Activated naive CD8-positive, alpha-beta T cell treated with anti-CD3 and anti-CD28 coated beads, Interleukin-2, amount 10 ng/mL, durations not matched to agents 7 days and 5 days (primary cell): Measurements from ENCODE around the gene STAB1. TPM values are rescaled to one million over a fixed set of nuclear protein-coding genes. Genes with fewer than 3 reads are reported as not detected.

Experiments used
- ATAC-seq: fragments of 150-1000 bp; cut with Tn5 transposase; one replicate; pipeline ENCODE4 v1.10.0; 2021; ENCODE audit warnings: low read depth, moderate library complexity
- POLR2A ChIA-PET: fragments of 350-600 bp; sonication (Branson Sonifier 250); formaldehyde crosslinking; loops from one replicate; lab custom pipeline; 2021; ENCODE audit warnings: antibody characterized with exemption; lab: Charles Lee
- DNase-seq: peaks from one replicate; pipeline ENCODE4 v3.0.0; 2021
- H3K27ac Mint-ChIP-seq: one replicate; pipeline ENCODE4 v1.8.0; 2022; ENCODE audit warnings: mild to moderate bottlenecking, mixed read lengths
- H3K27me3 Mint-ChIP-seq: one replicate; pipeline ENCODE4 v1.8.0; 2022; ENCODE audit warnings: mild to moderate bottlenecking, moderate library complexity, mixed read lengths
- H3K36me3 Mint-ChIP-seq: one replicate; pipeline ENCODE4 v1.8.0; 2021; ENCODE audit warnings: mild to moderate bottlenecking, mixed read lengths
- H3K4me1 Mint-ChIP-seq: one replicate; pipeline ENCODE4 v1.8.0; 2021; ENCODE audit warnings: mixed read lengths
- H3K4me3 Mint-ChIP-seq: one replicate; pipeline ENCODE4 v1.8.0; 2022; ENCODE audit warnings: mild to moderate bottlenecking, moderate library complexity, mixed read lengths
- H3K9me3 Mint-ChIP-seq: one replicate; pipeline ENCODE4 v1.8.0; 2021; ENCODE audit warnings: mixed read lengths
- total RNA-seq, 2 experiments: library from RNA; stranded (reverse); gene quantifications; one replicate each; pipeline ENCODE4 v1.2.3, GENCODE V29; 2021

STAB1 gene
- total RNA-seq, 2 experiments from 2014 or later = 10.5 to 13.0 TPM

DNA sequence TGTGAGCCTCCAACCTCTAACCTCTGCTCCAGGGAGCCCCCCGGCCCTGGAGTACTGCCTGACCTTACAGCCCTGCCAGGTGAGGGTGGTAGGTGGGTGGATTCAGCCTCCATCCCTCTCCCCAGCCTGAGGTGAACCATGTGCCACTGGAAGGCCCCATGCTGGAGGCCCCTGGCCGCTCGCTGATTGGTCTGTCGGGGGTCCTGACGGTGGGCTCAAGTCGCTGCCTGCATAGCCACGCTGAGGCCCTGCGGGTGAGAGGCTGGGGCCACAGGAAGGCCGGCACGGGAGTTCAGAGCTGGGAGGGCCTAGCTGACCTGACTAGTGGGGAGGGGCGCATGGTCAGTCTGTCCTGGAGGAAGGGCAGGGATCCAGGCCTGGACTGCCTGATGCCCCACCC is 19.4 kb downstream of the STAB1 start:
- POLR2A ChIA-PET = no interaction called here

DNA sequence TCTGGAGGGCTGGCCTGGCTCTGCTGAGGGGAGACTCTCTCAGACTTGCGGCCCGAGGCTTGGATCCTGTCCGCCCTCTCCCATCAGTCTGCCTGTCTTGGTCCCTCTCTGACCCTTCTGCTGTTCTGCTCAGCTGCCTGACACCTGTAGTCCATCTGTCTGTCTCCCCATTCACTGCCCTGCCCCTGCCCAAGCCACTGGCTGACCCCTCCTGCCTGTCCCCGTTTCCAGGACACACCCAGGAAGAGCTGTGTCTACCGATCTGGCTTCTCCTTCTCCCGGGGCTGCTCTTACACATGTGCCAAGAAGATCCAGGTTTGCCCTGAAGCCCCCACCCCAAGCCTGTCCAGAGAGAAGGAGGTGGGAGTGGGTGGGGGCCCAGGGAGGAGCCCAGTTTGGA is 20.1 kb downstream of the STAB1 start:
- no peak for DNase-seq
- H3K4me1 Mint-ChIP-seq = no peaks in the 10 kb centered on the region
- no peaks in the 10 kb centered on the region for H3K36me3 Mint-ChIP-seq
- peaks cover 2% of the 10 kb centered on the region for H3K27me3 Mint-ChIP-seq
- POLR2A ChIA-PET = no interaction called here
- H3K4me3 Mint-ChIP-seq = no peak overlapping the region
- no peak for ATAC-seq
- no peaks in the 10 kb centered on the region for H3K9me3 Mint-ChIP-seq
- H3K27ac Mint-ChIP-seq = no peak overlapping the region

More for the DNA sequence above, 19.4 kb downstream of the STAB1 start:
- Mint-ChIP-seq H3K27ac (no peak overlapping the region), H3K9me3 (no peaks in the 10 kb centered on the region), H3K4me3 (no peak overlapping the region), H3K27me3 (peaks cover 2% of the 10 kb centered on the region), H3K4me1 (no peaks in the 10 kb centered on the region), H3K36me3 (no peaks in the 10 kb centered on the region)
- DNase-seq (no peak), ATAC-seq (no peak)

DNA sequence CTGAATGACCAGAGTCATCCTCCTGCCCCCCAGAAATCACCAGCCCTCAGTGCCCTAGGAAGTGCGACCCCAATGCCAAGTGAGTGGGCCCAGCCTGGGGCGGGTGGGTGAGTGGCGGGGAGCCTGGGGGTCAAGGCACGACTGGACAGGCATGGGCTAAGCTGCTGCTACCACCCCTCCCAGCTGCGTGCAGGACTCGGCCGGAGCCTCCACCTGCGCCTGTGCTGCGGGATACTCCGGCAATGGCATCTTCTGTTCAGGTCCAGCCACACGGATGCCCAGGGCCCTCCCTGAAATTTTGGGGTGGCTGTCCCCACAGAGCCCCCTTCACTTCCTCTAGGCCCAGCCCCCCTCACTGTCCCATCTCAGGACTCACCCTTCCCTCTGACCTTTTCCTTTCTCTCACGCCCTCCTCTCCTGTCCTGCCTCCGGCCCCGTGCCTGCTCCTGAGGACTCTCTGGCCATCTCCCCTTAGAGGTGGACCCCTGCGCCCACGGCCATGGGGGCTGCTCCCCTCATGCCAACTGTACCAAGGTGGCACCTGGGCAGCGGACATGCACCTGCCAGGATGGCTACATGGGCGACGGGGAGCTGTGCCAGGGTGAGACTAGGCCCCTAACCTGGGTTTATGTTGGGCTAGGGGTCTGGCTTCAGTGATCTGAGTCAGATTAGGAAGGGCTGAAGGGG is 21.5 kb downstream of the STAB1 start:
- peak overlapping the region; percentile 19 for H3K27ac Mint-ChIP-seq
- H3K36me3 Mint-ChIP-seq = no peaks in the 10 kb centered on the region
- no peaks in the 10 kb centered on the region for H3K4me1 Mint-ChIP-seq
- H3K4me3 Mint-ChIP-seq = no peak overlapping the region
- no peaks in the 10 kb centered on the region for H3K9me3 Mint-ChIP-seq
- no peak for ATAC-seq
- peaks cover 2% of the 10 kb centered on the region for H3K27me3 Mint-ChIP-seq
- DNase-seq = no peak
- POLR2A ChIA-PET = no interaction called here

DNA sequence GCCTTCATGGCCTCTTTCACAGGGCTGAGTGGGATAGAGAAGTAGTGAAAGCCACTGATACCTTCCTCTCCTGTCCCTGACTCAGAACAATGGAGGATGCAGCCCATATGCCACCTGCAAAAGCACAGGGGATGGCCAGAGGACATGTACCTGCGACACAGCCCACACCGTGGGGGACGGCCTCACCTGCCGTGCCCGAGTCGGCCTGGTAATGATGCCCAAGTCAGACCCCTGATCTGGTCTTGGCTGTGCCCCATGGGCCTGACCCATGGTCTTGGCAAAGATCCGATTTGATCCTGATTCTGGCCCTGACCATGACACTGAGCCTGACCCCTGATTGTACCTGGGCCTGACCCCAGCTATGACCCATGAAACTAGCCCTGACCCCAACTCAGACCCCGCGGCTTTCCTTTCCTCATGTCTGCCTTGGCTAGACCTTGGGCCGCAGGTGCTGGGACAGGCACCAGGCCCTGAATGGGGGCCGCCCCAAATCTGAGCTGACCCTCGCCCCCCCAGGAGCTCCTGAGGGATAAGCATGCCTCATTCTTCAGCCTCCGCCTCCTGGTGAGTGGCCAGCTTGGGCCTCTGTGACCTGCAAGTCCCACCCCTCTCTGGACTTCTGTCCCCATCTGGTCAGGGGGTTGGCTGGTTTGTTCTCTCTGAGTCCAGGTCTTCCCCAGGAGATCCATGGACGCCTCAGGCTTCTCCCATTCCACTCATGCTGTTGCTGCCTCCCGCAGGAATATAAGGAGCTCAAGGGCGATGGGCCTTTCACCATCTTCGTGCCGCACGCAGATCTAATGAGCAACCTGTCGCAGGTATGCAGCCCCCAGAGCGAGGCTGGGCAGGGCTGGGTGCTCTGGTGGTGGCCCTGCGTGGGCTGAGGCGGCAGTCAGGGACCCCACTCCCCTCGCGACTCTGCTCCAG is 22.9 kb downstream of the STAB1 start:
- H3K9me3 Mint-ChIP-seq = no peaks in the 10 kb centered on the region
- no peak overlapping the region for H3K4me3 Mint-ChIP-seq
- H3K27me3 Mint-ChIP-seq = no peaks in the 10 kb centered on the region
- H3K36me3 Mint-ChIP-seq = no peaks in the 10 kb centered on the region
- POLR2A ChIA-PET = no interaction called here
- no peak for DNase-seq
- no peak overlapping the region for H3K27ac Mint-ChIP-seq
- no peak for ATAC-seq
- no peaks in the 10 kb centered on the region for H3K4me1 Mint-ChIP-seq

DNA sequence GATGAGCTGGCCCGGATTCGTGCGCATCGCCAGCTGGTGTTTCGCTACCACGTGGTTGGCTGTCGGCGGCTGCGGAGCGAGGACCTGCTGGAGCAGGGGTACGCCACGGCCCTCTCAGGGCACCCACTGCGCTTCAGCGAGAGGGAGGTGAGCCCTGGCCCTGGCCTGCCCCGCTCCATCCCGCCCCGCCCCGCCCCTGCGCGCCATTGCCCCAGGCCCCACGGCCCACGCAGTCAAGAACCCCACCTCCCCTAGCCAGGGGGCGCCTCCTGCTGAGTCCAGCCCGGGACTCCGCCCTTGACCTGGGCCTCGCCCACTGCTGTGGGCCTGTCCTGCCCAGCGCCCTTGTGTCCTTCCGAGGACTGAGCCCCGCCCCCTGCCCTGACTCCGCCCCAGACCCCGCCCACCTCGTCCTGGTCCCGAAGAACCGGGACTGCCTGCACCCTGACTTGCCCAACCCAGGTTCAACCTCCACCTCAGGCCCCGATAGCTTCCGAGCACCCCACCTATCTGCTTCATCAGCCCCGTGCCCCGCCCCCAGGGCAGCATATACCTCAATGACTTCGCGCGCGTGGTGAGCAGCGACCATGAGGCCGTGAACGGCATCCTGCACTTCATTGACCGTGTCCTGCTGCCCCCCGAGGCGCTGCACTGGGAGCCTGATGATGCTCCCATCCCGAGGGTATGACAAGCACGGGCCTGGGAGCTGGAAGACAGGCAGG is 23.7 kb downstream of the STAB1 start:
- H3K27me3 Mint-ChIP-seq = no peaks in the 10 kb centered on the region
- no peak overlapping the region for H3K4me3 Mint-ChIP-seq
- H3K36me3 Mint-ChIP-seq = no peaks in the 10 kb centered on the region
- DNase-seq (no peak), ATAC-seq (no peak)
- POLR2A ChIA-PET = no interaction called here
- no peak overlapping the region for H3K27ac Mint-ChIP-seq
- H3K4me1 Mint-ChIP-seq = no peaks in the 10 kb centered on the region
- H3K9me3 Mint-ChIP-seq = no peaks in the 10 kb centered on the region

DNA sequence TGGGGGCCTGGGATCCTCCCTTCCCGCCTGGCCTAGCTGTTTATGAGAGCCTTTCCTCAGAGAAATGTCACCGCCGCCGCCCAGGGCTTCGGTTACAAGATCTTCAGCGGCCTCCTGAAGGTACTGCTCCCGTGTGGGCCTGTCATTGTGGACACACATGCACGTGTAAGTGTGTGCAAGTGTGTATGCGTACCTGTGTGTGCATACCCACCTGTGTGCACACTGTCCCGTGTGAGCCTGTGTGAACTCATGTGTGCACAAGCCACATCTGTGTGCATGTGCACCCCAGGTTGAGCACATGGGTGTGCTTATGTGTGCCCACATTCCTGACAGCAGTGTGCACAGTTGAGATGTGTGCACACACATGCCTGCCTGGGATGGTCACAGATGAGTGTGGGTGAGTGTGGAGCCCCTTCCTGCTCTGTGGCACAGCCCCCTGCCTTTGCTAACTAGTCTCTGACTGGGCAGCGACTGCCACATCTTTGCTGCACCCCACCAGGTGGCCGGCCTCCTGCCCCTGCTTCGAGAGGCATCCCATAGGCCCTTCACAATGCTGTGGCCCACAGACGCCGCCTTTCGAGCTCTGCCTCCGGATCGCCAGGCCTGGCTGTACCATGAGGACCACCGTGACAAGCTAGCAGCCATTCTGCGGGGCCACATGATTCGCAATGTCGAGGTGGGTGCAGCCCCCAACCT is 24.5 kb downstream of the STAB1 start:
- Mint-ChIP-seq H3K27me3 (no peaks in the 10 kb centered on the region), H3K36me3 (peaks cover 3% of the 10 kb centered on the region)

DNA sequence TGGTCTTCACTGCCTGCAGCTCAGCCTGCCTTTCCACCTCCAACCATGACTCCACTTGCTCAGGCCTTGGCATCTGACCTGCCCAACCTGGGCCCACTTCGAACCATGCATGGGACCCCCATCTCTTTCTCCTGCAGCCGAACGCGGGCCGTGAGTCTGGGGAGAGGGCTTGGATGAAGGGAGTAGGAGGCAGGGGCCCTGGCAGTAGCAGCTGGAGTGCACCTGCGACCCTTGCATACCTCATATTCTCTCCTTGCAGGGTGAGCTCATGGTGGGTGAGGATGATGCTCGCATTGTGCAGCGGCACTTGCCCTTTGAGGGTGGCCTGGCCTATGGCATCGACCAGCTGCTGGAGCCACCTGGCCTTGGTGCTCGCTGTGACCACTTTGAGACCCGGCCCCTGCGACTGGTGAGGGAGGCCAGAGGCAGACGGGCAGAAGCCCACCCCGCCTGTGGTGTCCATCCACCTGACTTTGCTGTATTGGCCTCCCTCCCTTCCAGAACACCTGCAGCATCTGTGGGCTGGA is 25.1 kb downstream of the STAB1 start:
- DNase-seq (no peak), ATAC-seq (no peak)
- Mint-ChIP-seq H3K4me3 (no peak overlapping the region), H3K27ac (no peak overlapping the region), H3K27me3 (no peaks in the 10 kb centered on the region), H3K36me3 (peaks cover 3% of the 10 kb centered on the region), H3K4me1 (no peaks in the 10 kb centered on the region), H3K9me3 (no peaks in the 10 kb centered on the region)
- POLR2A ChIA-PET = no interaction called here

More for the DNA sequence above, 24.5 kb downstream of the STAB1 start:
- H3K4me1 Mint-ChIP-seq = no peaks in the 10 kb centered on the region
- H3K27ac Mint-ChIP-seq = no peak overlapping the region
- POLR2A ChIA-PET = no interaction called here
- no peak overlapping the region for H3K4me3 Mint-ChIP-seq
- DNase-seq = no peak
- H3K9me3 Mint-ChIP-seq = no peaks in the 10 kb centered on the region
- no peak for ATAC-seq

DNA sequence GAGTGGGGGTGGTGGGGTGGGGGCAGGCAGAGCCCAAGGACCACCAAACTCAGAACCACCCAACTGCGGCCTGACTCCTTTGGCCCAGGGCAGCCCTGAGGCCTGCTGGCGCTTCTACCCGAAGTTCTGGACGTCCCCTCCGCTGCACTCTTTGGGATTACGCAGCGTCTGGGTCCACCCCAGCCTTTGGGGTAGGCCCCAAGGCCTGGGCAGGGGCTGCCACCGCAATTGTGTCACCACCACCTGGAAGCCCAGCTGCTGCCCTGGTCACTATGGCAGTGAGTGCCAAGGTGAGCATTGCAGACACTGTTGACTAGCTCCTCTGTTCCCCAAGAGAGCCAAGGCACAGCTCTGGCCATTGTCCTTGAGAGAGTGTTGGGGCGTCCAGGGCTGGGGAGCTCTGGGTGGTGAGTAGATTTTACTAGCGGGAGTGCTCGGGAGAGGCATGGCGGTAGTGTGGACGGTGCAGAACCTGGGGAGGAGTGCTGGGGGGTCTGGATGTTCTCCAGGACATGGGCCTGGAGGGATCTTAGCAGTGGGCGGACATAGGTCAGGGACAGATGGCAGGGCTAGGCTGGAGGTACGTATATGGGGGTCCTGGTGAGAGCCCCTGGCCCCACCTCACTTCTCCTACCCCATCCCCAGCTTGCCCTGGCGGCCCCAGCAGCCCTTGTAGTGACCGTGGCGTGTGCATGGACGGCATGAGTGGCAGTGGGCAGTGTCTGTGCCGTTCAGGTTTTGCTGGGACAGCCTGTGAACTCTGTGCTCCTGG is 25.8 kb downstream of the STAB1 start:
- POLR2A ChIA-PET = no interaction called here
- DNase-seq (no peak), ATAC-seq (no peak)
- H3K36me3 Mint-ChIP-seq = peaks cover 3% of the 10 kb centered on the region
- H3K27ac Mint-ChIP-seq = no peak overlapping the region
- H3K4me3 Mint-ChIP-seq = no peak overlapping the region
- no peaks in the 10 kb centered on the region for H3K27me3 Mint-ChIP-seq
- H3K9me3 Mint-ChIP-seq = no peaks in the 10 kb centered on the region
- H3K4me1 Mint-ChIP-seq = no peaks in the 10 kb centered on the region

DNA sequence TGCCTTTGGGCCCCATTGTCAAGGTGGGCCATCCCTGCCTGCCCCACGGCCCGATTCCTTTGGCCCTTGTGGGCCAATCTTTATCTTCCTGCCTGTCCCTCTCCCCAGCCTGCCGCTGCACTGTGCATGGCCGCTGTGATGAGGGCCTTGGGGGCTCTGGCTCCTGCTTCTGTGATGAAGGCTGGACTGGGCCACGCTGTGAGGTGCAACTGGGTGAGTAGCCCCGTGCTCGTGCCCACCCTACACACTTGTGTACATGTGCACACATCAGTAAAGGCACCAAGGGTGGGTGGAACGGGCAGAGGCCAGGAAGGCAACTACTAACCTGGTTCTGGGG is 26.3 kb downstream of the STAB1 start:
- Mint-ChIP-seq H3K27me3 (no peaks in the 10 kb centered on the region), H3K4me1 (no peaks in the 10 kb centered on the region), H3K4me3 (no peak overlapping the region), H3K27ac (no peak overlapping the region), H3K9me3 (no peaks in the 10 kb centered on the region), H3K36me3 (peaks cover 3% of the 10 kb centered on the region)
- DNase-seq = no peak
- POLR2A ChIA-PET = no interaction called here
- no peak for ATAC-seq

DNA sequence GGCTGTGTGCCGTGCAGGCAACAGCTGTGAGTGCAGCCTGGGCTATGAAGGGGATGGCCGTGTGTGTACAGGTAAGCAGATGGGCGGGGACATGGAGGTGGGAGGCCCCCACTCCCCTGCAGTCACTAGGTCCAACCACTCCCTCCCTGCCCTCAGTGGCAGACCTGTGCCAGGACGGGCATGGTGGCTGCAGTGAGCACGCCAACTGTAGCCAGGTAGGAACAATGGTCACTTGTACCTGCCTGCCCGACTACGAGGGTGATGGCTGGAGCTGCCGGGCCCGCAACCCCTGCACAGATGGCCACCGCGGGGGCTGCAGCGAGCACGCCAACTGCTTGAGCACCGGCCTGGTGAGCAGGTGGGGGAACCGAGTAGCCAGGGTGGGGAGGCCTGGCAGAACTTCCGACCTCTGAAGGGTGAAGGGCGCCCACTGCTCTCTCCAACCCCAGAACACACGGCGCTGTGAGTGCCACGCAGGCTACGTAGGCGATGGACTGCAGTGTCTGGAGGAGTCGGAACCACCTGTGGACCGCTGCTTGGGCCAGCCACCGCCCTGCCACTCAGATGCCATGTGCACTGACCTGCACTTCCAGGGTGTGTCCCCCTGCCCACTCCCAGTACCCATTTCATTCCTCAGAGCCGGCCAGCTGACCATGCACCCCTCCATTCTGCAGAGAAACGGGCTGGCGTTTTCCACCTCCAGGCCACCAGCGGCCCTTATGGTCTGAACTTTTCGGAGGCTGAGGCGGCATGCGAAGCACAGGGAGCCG is 26.9 kb downstream of the STAB1 start:
- ATAC-seq (no peak), DNase-seq (no peak)
- H3K9me3 Mint-ChIP-seq = no peaks in the 10 kb centered on the region
- no peaks in the 10 kb centered on the region for H3K27me3 Mint-ChIP-seq
- peaks cover 3% of the 10 kb centered on the region for H3K36me3 Mint-ChIP-seq
- H3K27ac Mint-ChIP-seq = no peak overlapping the region
- no peaks in the 10 kb centered on the region for H3K4me1 Mint-ChIP-seq
- POLR2A ChIA-PET = no interaction called here
- no peak overlapping the region for H3K4me3 Mint-ChIP-seq

DNA sequence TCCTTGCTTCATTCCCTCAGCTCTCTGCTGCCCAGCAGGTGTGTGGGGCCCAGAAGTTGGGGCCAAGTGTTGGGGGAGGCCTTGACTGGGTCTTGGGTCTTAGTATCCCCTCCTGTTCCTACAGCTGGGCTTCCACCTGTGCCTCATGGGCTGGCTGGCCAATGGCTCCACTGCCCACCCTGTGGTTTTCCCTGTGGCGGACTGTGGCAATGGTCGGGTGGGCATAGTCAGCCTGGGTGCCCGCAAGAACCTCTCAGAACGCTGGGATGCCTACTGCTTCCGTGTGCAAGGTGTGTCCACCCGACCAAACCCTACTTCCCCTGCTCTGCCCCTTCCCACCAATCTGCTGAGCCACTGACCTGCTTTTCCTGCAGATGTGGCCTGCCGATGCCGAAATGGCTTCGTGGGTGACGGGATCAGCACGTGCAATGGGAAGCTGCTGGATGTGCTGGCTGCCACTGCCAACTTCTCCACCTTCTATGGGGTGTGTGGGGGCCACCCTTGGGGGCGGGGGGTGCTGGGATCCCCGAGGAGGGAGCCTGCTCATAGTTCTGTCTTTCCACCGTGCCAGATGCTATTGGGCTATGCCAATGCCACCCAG is 27.6 kb downstream of the STAB1 start:
- Mint-ChIP-seq H3K27ac (no peak overlapping the region), H3K4me1 (no peaks in the 10 kb centered on the region), H3K4me3 (no peak overlapping the region), H3K27me3 (no peaks in the 10 kb centered on the region), H3K36me3 (peaks cover 3% of the 10 kb centered on the region), H3K9me3 (no peaks in the 10 kb centered on the region)
- DNase-seq (no peak), ATAC-seq (no peak)
- POLR2A ChIA-PET = no interaction called here
